Glutamatergic neuron (in vitro differentiated cells): ENCODE data around the gene TFCP2. TPM values are rescaled to one million over a fixed set of nuclear protein-coding genes. Genes with fewer than 3 reads are reported as not detected.

ENCODE experiments used
- DNase-seq: peaks from one replicate; pipeline ENCODE4 v3.0.0; 2022
- H3K27ac Mint-ChIP-seq: one replicate; pipeline ENCODE4 v1.8.0; 2020; ENCODE audit warnings: mild to moderate bottlenecking, mixed read lengths, inconsistent platforms; ENCODE audit not compliant: unreplicated experiment
- H3K27me3 Mint-ChIP-seq: one replicate; pipeline ENCODE4 v1.8.0; 2020; ENCODE audit warnings: mild to moderate bottlenecking, moderate library complexity, mixed read lengths, inconsistent platforms; ENCODE audit not compliant: unreplicated experiment
- H3K36me3 Mint-ChIP-seq: one replicate; pipeline ENCODE4 v1.8.0; 2020; ENCODE audit warnings: mild to moderate bottlenecking, mixed read lengths, inconsistent platforms; ENCODE audit not compliant: unreplicated experiment
- H3K4me1 Mint-ChIP-seq: one replicate; pipeline ENCODE4 v1.8.0; 2020; ENCODE audit warnings: mild to moderate bottlenecking, low read depth, mixed read lengths, inconsistent platforms; ENCODE audit not compliant: unreplicated experiment
- H3K4me3 Mint-ChIP-seq: one replicate; pipeline ENCODE4 v1.8.0; 2020; ENCODE audit warnings: mild to moderate bottlenecking, mixed read lengths, inconsistent platforms; ENCODE audit not compliant: unreplicated experiment
- H3K9me3 Mint-ChIP-seq: one replicate; pipeline ENCODE4 v1.8.0; 2020; ENCODE audit warnings: mild to moderate bottlenecking, moderate library complexity, mixed read lengths, inconsistent platforms; ENCODE audit not compliant: unreplicated experiment
- total RNA-seq: library from RNA; stranded (reverse); fragmentation: NEBNext Ultra II Directional; extraction: Animal tissue kit (Norgen Biotek cat#: 25700); gene quantifications from one replicate; pipeline ENCODE4 v1.2.1, GENCODE V29; 2021; ENCODE audit not compliant: unreplicated experiment
- TF ChIP-seq, protein P1 (sequence below): fragments of 200-600 bp; sonication (generic); IDR thresholded peaks from one replicate; pipeline ENCODE4 v1.5.0; 2021; ENCODE audit not compliant: partially characterized antibody, unreplicated experiment

The TFCP2 gene
- total RNA-seq, 1 donor from 2014 or later: 21.7 TPM

DNA sequence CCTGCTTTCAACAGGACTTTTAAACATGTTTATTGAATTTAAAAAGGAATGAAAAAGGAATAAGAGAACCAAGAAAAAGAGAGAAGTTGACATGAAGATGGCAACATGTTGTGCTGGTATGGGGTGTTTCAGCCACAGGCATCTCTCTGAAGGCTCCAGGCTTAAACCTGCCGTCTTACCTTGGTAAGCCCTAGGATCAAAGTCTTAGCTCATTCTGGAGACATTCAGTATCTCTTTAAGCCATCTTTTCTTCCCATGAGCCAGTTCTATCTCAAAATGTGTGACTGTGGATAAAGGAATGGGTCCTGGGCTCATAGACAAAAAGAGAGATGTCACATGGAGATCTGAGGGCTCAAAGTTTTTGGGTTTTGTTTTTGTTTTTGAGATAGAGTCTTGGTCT lies 1.6 kb upstream of the TFCP2 start:
- Mint-ChIP-seq H3K27ac (no peak overlapping the region), H3K4me3 (no peak overlapping the region), H3K4me1 (peaks cover 2% of the 10 kb centered on the region), H3K9me3 (peaks cover 2% of the 10 kb centered on the region), H3K36me3 (no peaks in the 10 kb centered on the region), H3K27me3 (no peaks in the 10 kb centered on the region)
- DNase-seq: no peak
- TF ChIP-seq, protein P1, sequence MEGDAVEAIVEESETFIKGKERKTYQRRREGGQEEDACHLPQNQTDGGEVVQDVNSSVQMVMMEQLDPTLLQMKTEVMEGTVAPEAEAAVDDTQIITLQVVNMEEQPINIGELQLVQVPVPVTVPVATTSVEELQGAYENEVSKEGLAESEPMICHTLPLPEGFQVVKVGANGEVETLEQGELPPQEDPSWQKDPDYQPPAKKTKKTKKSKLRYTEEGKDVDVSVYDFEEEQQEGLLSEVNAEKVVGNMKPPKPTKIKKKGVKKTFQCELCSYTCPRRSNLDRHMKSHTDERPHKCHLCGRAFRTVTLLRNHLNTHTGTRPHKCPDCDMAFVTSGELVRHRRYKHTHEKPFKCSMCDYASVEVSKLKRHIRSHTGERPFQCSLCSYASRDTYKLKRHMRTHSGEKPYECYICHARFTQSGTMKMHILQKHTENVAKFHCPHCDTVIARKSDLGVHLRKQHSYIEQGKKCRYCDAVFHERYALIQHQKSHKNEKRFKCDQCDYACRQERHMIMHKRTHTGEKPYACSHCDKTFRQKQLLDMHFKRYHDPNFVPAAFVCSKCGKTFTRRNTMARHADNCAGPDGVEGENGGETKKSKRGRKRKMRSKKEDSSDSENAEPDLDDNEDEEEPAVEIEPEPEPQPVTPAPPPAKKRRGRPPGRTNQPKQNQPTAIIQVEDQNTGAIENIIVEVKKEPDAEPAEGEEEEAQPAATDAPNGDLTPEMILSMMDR: no peak

DNA sequence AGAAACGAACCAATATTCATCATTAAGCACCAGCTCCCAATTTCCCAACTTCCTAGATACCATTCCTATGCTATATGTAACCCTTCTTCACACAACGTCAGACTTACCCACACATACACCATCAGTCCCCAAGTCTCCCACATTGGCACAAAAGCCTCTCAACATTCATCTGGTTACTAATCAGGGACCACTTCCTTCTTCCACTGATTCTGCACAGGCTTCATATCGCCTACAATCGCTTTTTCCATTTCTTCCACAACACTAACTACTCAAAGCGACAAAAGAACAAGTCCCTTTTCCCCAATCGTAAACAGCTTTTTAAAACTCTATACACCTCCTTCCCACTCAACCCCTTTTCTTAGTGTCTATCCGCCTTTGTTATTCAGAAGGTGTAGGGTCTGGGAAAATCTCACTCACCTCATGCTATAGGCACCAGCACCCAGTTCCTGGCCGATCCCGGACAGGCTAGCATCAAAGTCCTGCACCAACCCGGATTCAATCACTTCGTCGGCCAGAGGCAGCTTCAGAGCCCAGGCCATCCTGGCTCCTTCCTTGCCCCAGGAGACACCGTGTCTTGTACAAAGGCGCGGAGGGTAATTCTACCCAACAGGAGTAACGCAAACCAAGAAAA lies 936 bp downstream of the TFCP2 start:
- H3K4me3 Mint-ChIP-seq: no peak overlapping the region
- peaks cover 2% of the 10 kb centered on the region for H3K4me1 Mint-ChIP-seq
- H3K36me3 Mint-ChIP-seq: no peaks in the 10 kb centered on the region
- no peaks in the 10 kb centered on the region for H3K27me3 Mint-ChIP-seq
- TF ChIP-seq, protein P1: no peak
- DNase-seq: peak; percentile 39
- no peak overlapping the region for H3K27ac Mint-ChIP-seq
- peaks cover 2% of the 10 kb centered on the region for H3K9me3 Mint-ChIP-seq

DNA sequence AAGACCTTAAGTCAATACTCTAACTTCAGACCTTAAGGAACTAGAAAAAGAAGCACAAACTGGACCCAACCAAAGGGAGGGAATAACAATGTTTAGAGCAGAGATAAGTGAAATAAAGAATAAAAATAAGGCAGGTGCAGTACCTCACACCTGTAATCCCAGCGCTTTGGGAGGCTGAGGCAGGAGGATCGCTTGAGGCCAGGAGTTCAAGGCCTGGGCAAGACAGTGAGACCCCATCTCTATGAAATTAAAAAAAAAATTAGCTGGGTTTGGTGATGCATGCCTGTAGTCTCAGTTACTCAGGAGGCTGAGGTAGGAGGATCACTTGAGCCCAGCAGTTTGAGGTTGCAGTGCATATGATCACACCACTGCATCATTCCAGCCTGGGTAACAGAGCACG lies 9.1 kb downstream of the TFCP2 start:
- Mint-ChIP-seq H3K4me1 (peaks cover 3% of the 10 kb centered on the region), H3K27ac (no peak overlapping the region), H3K27me3 (no peaks in the 10 kb centered on the region), H3K4me3 (no peak overlapping the region), H3K9me3 (peaks cover 2% of the 10 kb centered on the region), H3K36me3 (peaks cover 4% of the 10 kb centered on the region)
- TF ChIP-seq, protein P1: no peak
- no peak for DNase-seq

DNA sequence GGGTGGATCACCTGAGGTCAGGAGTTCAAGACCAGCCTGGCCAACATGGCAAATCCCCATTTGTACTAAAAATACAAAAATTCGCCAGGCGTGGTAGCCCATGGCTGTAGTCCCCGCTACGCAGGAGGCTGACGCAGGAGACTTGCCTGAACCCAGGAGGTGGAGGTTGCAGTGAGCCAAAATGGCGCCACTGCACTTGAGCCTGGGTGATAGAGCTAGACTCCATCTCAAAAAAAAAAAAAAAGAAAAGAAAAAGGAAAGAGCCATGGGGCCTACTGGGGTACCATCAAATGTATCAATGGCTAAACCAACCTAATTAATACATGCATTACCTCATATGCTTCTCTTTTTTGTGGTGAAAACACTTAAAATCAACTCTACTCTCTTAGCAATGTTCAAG lies 10.7 kb downstream of the TFCP2 start:
- H3K4me1 Mint-ChIP-seq: peaks cover 3% of the 10 kb centered on the region
- TF ChIP-seq, protein P1: no peak
- peaks cover 2% of the 10 kb centered on the region for H3K9me3 Mint-ChIP-seq
- no peaks in the 10 kb centered on the region for H3K27me3 Mint-ChIP-seq
- peaks cover 4% of the 10 kb centered on the region for H3K36me3 Mint-ChIP-seq
- no peak for DNase-seq
- no peak overlapping the region for H3K27ac Mint-ChIP-seq
- no peak overlapping the region for H3K4me3 Mint-ChIP-seq

DNA sequence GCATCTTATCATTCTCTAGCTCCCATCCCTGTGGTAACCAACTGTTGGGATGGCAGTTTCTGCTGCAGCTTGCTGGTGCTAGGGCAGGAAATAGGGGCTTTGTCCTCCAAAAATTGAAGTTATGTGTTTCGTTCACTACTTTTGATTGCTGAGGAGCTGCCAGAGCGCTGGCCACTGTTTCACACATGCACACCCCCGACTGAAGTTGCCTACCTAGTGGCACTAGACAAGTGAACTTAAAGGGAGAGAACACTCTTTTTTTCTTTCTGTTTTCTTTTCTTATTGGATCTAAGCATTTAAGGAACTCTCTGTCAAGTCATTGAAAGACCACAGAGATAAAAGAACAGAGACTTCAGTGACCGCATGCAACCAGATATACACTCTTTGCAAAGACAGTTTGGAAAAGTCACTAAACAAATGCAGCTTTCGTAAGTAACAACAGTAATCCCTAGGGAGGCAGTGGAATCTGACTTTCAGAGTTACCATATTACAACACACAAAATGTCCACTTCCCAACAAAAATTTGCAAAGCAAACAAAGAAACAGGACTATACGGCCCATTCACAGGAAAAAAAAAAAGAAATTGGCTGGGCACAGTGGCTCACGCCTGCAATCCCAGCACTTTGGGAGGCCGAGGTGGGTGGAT lies 12.0 kb downstream of the TFCP2 start:
- TF ChIP-seq, protein P1: no peak
- Mint-ChIP-seq H3K36me3 (peaks cover 4% of the 10 kb centered on the region), H3K4me1 (peaks cover 3% of the 10 kb centered on the region), H3K4me3 (no peak overlapping the region), H3K27me3 (peaks cover 1% of the 10 kb centered on the region), H3K9me3 (peaks cover 2% of the 10 kb centered on the region), H3K27ac (no peak overlapping the region)
- no peak for DNase-seq
